Measurements from ENCODE around the gene P2RX2.

Gene P2RX2

GRCh38 chr12:132664206-132665148 is 45.9 kb downstream of the P2RX2 start:
- Histone ChIP-seq H4K91ac (ENCODE audit: low read depth, low read length) (no peak overlapping the region), H2BK120ac (ENCODE audit: insufficient read depth, low read length, poor library complexity) (no peak overlapping the region), H4K8ac (ENCODE audit: low read depth, low read length) (no peak overlapping the region), H3K18ac (ENCODE audit: low read length) (no peak overlapping the region), H3K4ac (ENCODE audit: low read depth, low read length) (no peak overlapping the region), H3K27ac (ENCODE audit: low read depth, low read length) (no peak overlapping the region), H2BK5ac (ENCODE audit: low read depth, low read length, poor library complexity) (no peak overlapping the region), H3K79me1 (ENCODE audit: low read length) (no peaks in the 10 kb centered on the region), H3K14ac (ENCODE audit: low read length) (no peak overlapping the region), H2BK12ac (ENCODE audit: low read length) (no peak overlapping the region), H3K9me3 (ENCODE audit: insufficient read depth, low read depth, low read length) (peaks cover 3% of the 10 kb centered on the region), H3K4me2 (ENCODE audit: low read length) (no peak overlapping the region), H3K4me1 (ENCODE audit: control insufficient read depth in 1 of 2, insufficient read depth in 2 of 2, low read length in 2 of 2) (no peaks in the 10 kb centered on the region), H3K79me2 (ENCODE audit: control insufficient read depth, insufficient read depth, low read length, poor library complexity) (no peaks in the 10 kb centered on the region), H3K23ac (ENCODE audit: low read length) (no peak overlapping the region), H3K27me3 (ENCODE audit: insufficient read depth, low read length) (no peaks in the 10 kb centered on the region), H4K12ac (ENCODE audit: low read depth, low read length) (no peak overlapping the region), H3K36me3 (ENCODE audit: control insufficient read depth in 1 of 2, insufficient read depth in 2 of 2, low read length in 2 of 2) (peaks cover 79 to 86% of the 10 kb centered on the region in 2 experiments), H3K4me3 (ENCODE audit: low read depth, low read length) (no peak overlapping the region), H2AFZ (ENCODE audit: insufficient read depth, low read length, poor library complexity) (no peak overlapping the region), H3K9ac (ENCODE audit: low read length) (no peak overlapping the region), H2AK5ac (ENCODE audit: low read length) (no peak overlapping the region)
- no peak for DNase-seq
- WGBS (ENCODE audit: extremely low coverage, insufficient coverage, insufficient read length) = no CpG with 5 or more reads among the region's 21 CpGs

GRCh38 chr12:132665149-132665491 is 46.5 kb downstream of the P2RX2 start:
- Histone ChIP-seq H3K79me1 (ENCODE audit: low read length) (no peaks in the 10 kb centered on the region), H2BK120ac (ENCODE audit: insufficient read depth, low read length, poor library complexity) (no peak overlapping the region), H4K8ac (ENCODE audit: low read depth, low read length) (no peak overlapping the region), H3K14ac (ENCODE audit: low read length) (no peak overlapping the region), H3K4me2 (ENCODE audit: low read length) (no peak overlapping the region), H3K18ac (ENCODE audit: low read length) (no peak overlapping the region), H2AFZ (ENCODE audit: insufficient read depth, low read length, poor library complexity) (no peak overlapping the region), H3K4ac (ENCODE audit: low read depth, low read length) (no peak overlapping the region), H4K12ac (ENCODE audit: low read depth, low read length) (no peak overlapping the region), H3K27ac (ENCODE audit: low read depth, low read length) (no peak overlapping the region), H3K79me2 (ENCODE audit: control insufficient read depth, insufficient read depth, low read length, poor library complexity) (no peaks in the 10 kb centered on the region), H3K9me3 (ENCODE audit: insufficient read depth, low read depth, low read length) (peaks cover 3% of the 10 kb centered on the region), H3K27me3 (ENCODE audit: insufficient read depth, low read length) (no peaks in the 10 kb centered on the region), H2BK12ac (ENCODE audit: low read length) (no peak overlapping the region), H4K91ac (ENCODE audit: low read depth, low read length) (no peak overlapping the region), H3K9ac (ENCODE audit: low read length) (no peak overlapping the region), H2AK5ac (ENCODE audit: low read length) (no peak overlapping the region), H3K36me3 (ENCODE audit: control insufficient read depth in 1 of 2, insufficient read depth in 2 of 2, low read length in 2 of 2) (peaks cover 81 to 86% of the 10 kb centered on the region in 2 experiments), H3K4me1 (ENCODE audit: control insufficient read depth in 1 of 2, insufficient read depth in 2 of 2, low read length in 2 of 2) (no peaks in the 10 kb centered on the region), H3K23ac (ENCODE audit: low read length) (no peak overlapping the region), H3K4me3 (ENCODE audit: low read depth, low read length) (no peak overlapping the region), H2BK5ac (ENCODE audit: low read depth, low read length, poor library complexity) (no peak overlapping the region)
- no peak for DNase-seq
- WGBS (ENCODE audit: extremely low coverage, insufficient coverage, insufficient read length) = no CpG with 5 or more reads among the region's 13 CpGs

- H3K14ac ChIP-seq (ENCODE audit: low read length) = no peak overlapping the region
- no peak overlapping the region for H4K12ac ChIP-seq (ENCODE audit: low read depth, low read length)
- H3K4me3 ChIP-seq (ENCODE audit: low read depth, low read length) = no peak overlapping the region
- H2BK120ac ChIP-seq (ENCODE audit: insufficient read depth, low read length, poor library complexity) = no peak overlapping the region
- no peaks in the 10 kb centered on the region for H3K4me1 ChIP-seq (ENCODE audit: control insufficient read depth in 1 of 2, insufficient read depth in 2 of 2, low read length in 2 of 2)
- no peak overlapping the region for H3K9ac ChIP-seq (ENCODE audit: low read length)
- no peak overlapping the region for H4K8ac ChIP-seq (ENCODE audit: low read depth, low read length)
- no peaks in the 10 kb centered on the region for H3K79me1 ChIP-seq (ENCODE audit: low read length)
- H3K9me3 ChIP-seq (ENCODE audit: insufficient read depth, low read depth, low read length) = peaks cover 3% of the 10 kb centered on the region
- H2BK12ac ChIP-seq (ENCODE audit: low read length) = no peak overlapping the region
- H3K23ac ChIP-seq (ENCODE audit: low read length) = no peak overlapping the region
- no peaks in the 10 kb centered on the region for H3K79me2 ChIP-seq (ENCODE audit: control insufficient read depth, insufficient read depth, low read length, poor library complexity)
- H3K27ac ChIP-seq (ENCODE audit: low read depth, low read length) = no peak overlapping the region
- H3K27me3 ChIP-seq (ENCODE audit: insufficient read depth, low read length) = no peaks in the 10 kb centered on the region
- peaks cover 76 to 80% of the 10 kb centered on the region in 2 experiments for H3K36me3 ChIP-seq (ENCODE audit: control insufficient read depth in 1 of 2, insufficient read depth in 2 of 2, low read length in 2 of 2)
- DNase-seq = no peak
- H3K18ac ChIP-seq (ENCODE audit: low read length) = no peak overlapping the region
- H2AK5ac ChIP-seq (ENCODE audit: low read length) = no peak overlapping the region
- no peak overlapping the region for H4K91ac ChIP-seq (ENCODE audit: low read depth, low read length)
- no peak overlapping the region for H2BK5ac ChIP-seq (ENCODE audit: low read depth, low read length, poor library complexity)
- no peak overlapping the region for H3K4me2 ChIP-seq (ENCODE audit: low read length)
- no peak overlapping the region for H3K4ac ChIP-seq (ENCODE audit: low read depth, low read length)
- WGBS (ENCODE audit: extremely low coverage, insufficient coverage, insufficient read length) = no CpG with 5 or more reads among the region's 6 CpGs
- no peak overlapping the region for H2AFZ ChIP-seq (ENCODE audit: insufficient read depth, low read length, poor library complexity)
Measured at GRCh38 chr12:132665794-132666193, 47.2 kb downstream of the P2RX2 start.

- no peaks in the 10 kb centered on the region for H3K79me1 ChIP-seq (ENCODE audit: low read length)
- H2AFZ ChIP-seq (ENCODE audit: insufficient read depth, low read length, poor library complexity) = no peak overlapping the region
- DNase-seq = no peak
- no CpG with 5 or more reads among the region's 30 CpGs for WGBS (ENCODE audit: extremely low coverage, insufficient coverage, insufficient read length)
- no peak overlapping the region for H3K18ac ChIP-seq (ENCODE audit: low read length)
- no peak overlapping the region for H3K9ac ChIP-seq (ENCODE audit: low read length)
- H2BK5ac ChIP-seq (ENCODE audit: low read depth, low read length, poor library complexity) = no peak overlapping the region
- no peak overlapping the region for H3K4me2 ChIP-seq (ENCODE audit: low read length)
- no peak overlapping the region for H3K27ac ChIP-seq (ENCODE audit: low read depth, low read length)
- H3K4me1 ChIP-seq (ENCODE audit: control insufficient read depth in 1 of 2, insufficient read depth in 2 of 2, low read length in 2 of 2) = no peaks in the 10 kb centered on the region
- no peak overlapping the region for H2BK120ac ChIP-seq (ENCODE audit: insufficient read depth, low read length, poor library complexity)
- H3K4me3 ChIP-seq (ENCODE audit: low read depth, low read length) = no peak overlapping the region
- no peak overlapping the region for H4K12ac ChIP-seq (ENCODE audit: low read depth, low read length)
- peaks cover 75 to 76% of the 10 kb centered on the region in 2 experiments for H3K36me3 ChIP-seq (ENCODE audit: control insufficient read depth in 1 of 2, insufficient read depth in 2 of 2, low read length in 2 of 2)
- no peak overlapping the region for H3K4ac ChIP-seq (ENCODE audit: low read depth, low read length)
- H3K79me2 ChIP-seq (ENCODE audit: control insufficient read depth, insufficient read depth, low read length, poor library complexity) = no peaks in the 10 kb centered on the region
- no peak overlapping the region for H4K91ac ChIP-seq (ENCODE audit: low read depth, low read length)
- H3K23ac ChIP-seq (ENCODE audit: low read length) = no peak overlapping the region
- H3K14ac ChIP-seq (ENCODE audit: low read length) = no peak overlapping the region
- H3K27me3 ChIP-seq (ENCODE audit: insufficient read depth, low read length) = no peaks in the 10 kb centered on the region
- peaks cover 5% of the 10 kb centered on the region for H3K9me3 ChIP-seq (ENCODE audit: insufficient read depth, low read depth, low read length)
- H2BK12ac ChIP-seq (ENCODE audit: low read length) = no peak overlapping the region
- H2AK5ac ChIP-seq (ENCODE audit: low read length) = no peak overlapping the region
- no peak overlapping the region for H4K8ac ChIP-seq (ENCODE audit: low read depth, low read length)
Measured at GRCh38 chr12:132668191-132669088, 49.9 kb downstream of the P2RX2 start.
